ENCODE data around the gene TRIM8. TPM values are rescaled to one million over a fixed set of nuclear protein-coding genes. Genes with fewer than 3 reads are reported as not detected.
"Not testable (repeated sequence)": the region's sequence is repeated elsewhere in the genome, so short reads cannot be mapped to it uniquely, and the experiment has no call there.

TRIM8 gene
- total RNA-seq, 1 donor from 2014 or later: 126 TPM

- Histone ChIP-seq H3K36me3 (peaks cover 0 to 14% of the 10 kb centered on the region in 2 donors), H3K27me3 (no peaks in the 10 kb centered on the region), H3K27ac (no peak overlapping the region), H3K9me3 (no peaks in the 10 kb centered on the region), H3K4me3 (no peak overlapping the region), H3K4me1 (peaks cover 17% of the 10 kb centered on the region)
- TF ChIP-seq CTCF (IDR thresholded peaks at IDR 0.05) (no peak), POLR2AphosphoS5 (IDR thresholded peaks at IDR 0.05; ENCODE audit: insufficient read depth in 1 of 2, low read depth in 1 of 2) (no peak), POLR2A (IDR thresholded peaks at IDR 0.05) (no peak)
- DNase-seq (ENCODE audit: extremely low spot score in 2 of 2): no peak
- intact Hi-C loops (cut with DNase I): no loop called here
These were observed 38.7 kb downstream of the TRIM8 start for GRCh38 chr10:102682981-102683380.

- Histone ChIP-seq H3K27ac (no peak overlapping the region), H3K36me3 (peaks cover 0 to 14% of the 10 kb centered on the region in 2 donors), H3K27me3 (no peaks in the 10 kb centered on the region), H3K4me1 (peaks cover 9% of the 10 kb centered on the region), H3K4me3 (no peak overlapping the region), H3K9me3 (no peaks in the 10 kb centered on the region)
- no peak for DNase-seq (ENCODE audit: extremely low spot score in 2 of 2)
- TF ChIP-seq CTCF (IDR thresholded peaks at IDR 0.05) (no peak), POLR2A (IDR thresholded peaks at IDR 0.05) (no peak), POLR2AphosphoS5 (IDR thresholded peaks at IDR 0.05; ENCODE audit: insufficient read depth in 1 of 2, low read depth in 1 of 2) (no peak)
- intact Hi-C loops (cut with DNase I): no loop called here
These were observed 39.5 kb downstream of the TRIM8 start for GRCh38 chr10:102683736-102684135.

DNA sequence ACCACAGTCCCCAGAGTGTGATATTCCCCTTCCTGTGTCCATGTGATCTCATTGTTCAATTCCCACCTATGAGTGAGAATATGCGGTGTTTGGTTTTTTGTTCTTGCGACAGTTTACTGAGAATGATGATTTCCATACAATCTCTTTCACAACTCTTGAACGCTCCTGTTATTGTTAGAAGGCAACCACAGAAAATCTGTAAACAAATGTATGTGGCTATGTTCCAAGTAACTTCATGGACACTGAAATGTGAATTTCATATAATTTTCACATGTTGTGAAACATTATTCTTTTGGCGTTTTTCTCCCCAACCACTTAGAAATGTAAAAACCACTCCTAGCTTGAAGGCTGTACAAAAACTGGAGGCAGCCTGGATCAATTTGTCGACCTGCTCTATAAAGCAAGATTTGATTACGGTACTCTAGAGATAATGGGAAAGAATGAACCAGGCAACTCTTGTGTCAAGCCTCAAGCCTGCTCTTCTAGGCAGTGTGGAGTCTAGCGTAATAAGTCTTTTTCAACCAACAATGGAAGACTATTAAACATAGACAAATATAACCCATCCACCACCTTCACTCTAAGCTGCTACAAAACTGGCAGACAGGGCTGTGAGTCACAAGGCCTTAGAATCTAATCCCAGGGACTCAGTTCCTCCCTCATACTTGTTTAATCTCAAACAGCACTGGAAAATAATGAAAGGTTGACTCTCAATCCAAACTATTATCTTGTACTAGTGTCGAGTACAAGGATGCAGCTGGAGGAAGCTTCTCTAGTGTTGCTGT lies 47.2 kb downstream of the TRIM8 start:
- intact Hi-C loops (cut with DNase I): no loop called here
- no peak overlapping the region for H3K27ac ChIP-seq
- H3K27me3 ChIP-seq: no peaks in the 10 kb centered on the region
- H3K9me3 ChIP-seq: no peaks in the 10 kb centered on the region
- no peak for DNase-seq (ENCODE audit: extremely low spot score in 2 of 2)
- peaks cover 0 to 14% of the 10 kb centered on the region in 2 donors for H3K36me3 ChIP-seq
- no peak for TF ChIP-seq POLR2AphosphoS5 (IDR thresholded peaks at IDR 0.05; ENCODE audit: insufficient read depth in 1 of 2, low read depth in 1 of 2)
- TF ChIP-seq CTCF (IDR thresholded peaks at IDR 0.05): no peak
- no peak for TF ChIP-seq POLR2A (IDR thresholded peaks at IDR 0.05)
- no peaks in the 10 kb centered on the region for H3K4me1 ChIP-seq
- H3K4me3 ChIP-seq: no peak overlapping the region

- intact Hi-C loops (cut with DNase I); H3K4me3 ChIP-seq; H3K27me3 ChIP-seq; H3K9me3 ChIP-seq; DNase-seq (ENCODE audit: extremely low spot score in 2 of 2); H3K27ac ChIP-seq; H3K4me1 ChIP-seq: not testable (repeated sequence)
- H3K36me3 ChIP-seq: peaks cover 0 to 20% of the 10 kb centered on the region in 2 donors
These were observed 51.1 kb downstream of the TRIM8 start for GRCh38 chr10:102695401-102695800.

DNA sequence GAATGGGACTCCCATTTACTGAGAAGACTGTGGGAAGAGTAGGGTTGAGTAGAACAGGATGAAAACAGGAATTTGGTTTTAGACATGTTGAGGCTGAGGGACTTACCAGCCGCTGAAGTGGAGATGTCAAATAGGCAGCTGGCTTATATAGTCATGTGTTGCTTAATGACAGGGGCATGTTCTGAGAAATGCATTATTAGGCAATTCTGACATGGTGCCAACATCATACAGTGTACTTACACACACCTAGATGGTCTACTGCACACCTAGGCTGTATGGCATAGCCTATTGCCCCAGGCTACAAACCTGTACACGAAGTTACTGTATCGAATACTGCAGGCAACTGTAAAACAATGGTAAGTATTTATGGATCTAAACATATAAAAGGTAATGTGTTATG lies 52.5 kb downstream of the TRIM8 start:
- Histone ChIP-seq H3K27me3 (no peaks in the 10 kb centered on the region), H3K36me3 (peaks cover 0 to 20% of the 10 kb centered on the region in 2 donors)

More for the DNA sequence above, 52.5 kb downstream of the TRIM8 start:
- TF ChIP-seq POLR2AphosphoS5 (IDR thresholded peaks at IDR 0.05; ENCODE audit: insufficient read depth in 1 of 2, low read depth in 1 of 2) (no peak), POLR2A (IDR thresholded peaks at IDR 0.05) (no peak), CTCF (IDR thresholded peaks at IDR 0.05) (no peak)
- intact Hi-C loops (cut with DNase I): no loop called here
- H3K4me1 ChIP-seq: no peaks in the 10 kb centered on the region
- H3K9me3 ChIP-seq: no peaks in the 10 kb centered on the region
- H3K27ac ChIP-seq: no peak overlapping the region
- DNase-seq (ENCODE audit: extremely low spot score in 2 of 2): no peak
- no peak overlapping the region for H3K4me3 ChIP-seq

All from vagina (tissue), 2 donors.